HG03354 (cell line): ENCODE results near the gene KIDINS220.
A peak's percentile ranks its signal among the peaks of the same experiment; 100 is the strongest.

Experiments
- ATAC-seq: cut with Tn5 transposase; IDR thresholded peaks from one replicate; pipeline ENCODE4 v1.9.1; 2021; ENCODE audit warnings: mild to moderate bottlenecking; ENCODE audit not compliant: unreplicated experiment, poor library complexity, severe bottlenecking

Gene KIDINS220

GRCh38 chr2:8806885-8807704, 30.3 kb downstream of the KIDINS220 start:
- ATAC-seq, result no peak

- ATAC-seq, result no peak
Measured at GRCh38 chr2:8805278-8806210, 31.9 kb downstream of the KIDINS220 start.

GRCh38 chr2:8803658-8804379, 33.6 kb downstream of the KIDINS220 start:
- ATAC-seq, result peak; percentile 98

- ATAC-seq, result no peak
Measured at GRCh38 chr2:8802741-8803140, 34.7 kb downstream of the KIDINS220 start.

GRCh38 chr2:8800821-8801220, 36.6 kb downstream of the KIDINS220 start:
- no peak for ATAC-seq

GRCh38 chr2:8800218-8800617, 37.2 kb downstream of the KIDINS220 start:
- no peak for ATAC-seq

GRCh38 chr2:8799004-8799403, 38.4 kb downstream of the KIDINS220 start:
- ATAC-seq, result no peak

GRCh38 chr2:8798393-8798792, 39.0 kb downstream of the KIDINS220 start:
- ATAC-seq, result no peak

GRCh38 chr2:8797682-8798081, 39.7 kb downstream of the KIDINS220 start:
- no peak for ATAC-seq

GRCh38 chr2:8796878-8797550, 40.4 kb downstream of the KIDINS220 start:
- ATAC-seq, result peak; percentile 65

- no peak for ATAC-seq
Measured at GRCh38 chr2:8796315-8796848, 41.0 kb downstream of the KIDINS220 start.

- no peak for ATAC-seq
Measured at GRCh38 chr2:8794923-8795825, 42.2 kb downstream of the KIDINS220 start.

- no peak for ATAC-seq
Measured at GRCh38 chr2:8790739-8791162, 46.7 kb downstream of the KIDINS220 start.

GRCh38 chr2:8786463-8786862, 51.0 kb downstream of the KIDINS220 start:
- no peak for ATAC-seq

GRCh38 chr2:8779795-8780671, 57.4 kb downstream of the KIDINS220 start:
- no peak for ATAC-seq

GRCh38 chr2:8774371-8774770, 63.0 kb downstream of the KIDINS220 start:
- ATAC-seq, result no peak

- no peak for ATAC-seq
Measured at GRCh38 chr2:8767324-8767723, 70.1 kb downstream of the KIDINS220 start.
